ENCODE data around the gene NTN5. TPM values are rescaled to one million over a fixed set of nuclear protein-coding genes. Genes with fewer than 3 reads are reported as not detected.

NTN5 gene
- total and polyA plus RNA-seq, 9 of the 15 experiments (the other 6 are each of a cell fraction or from before 2014, with no cell fraction given) = not detected

DNA sequence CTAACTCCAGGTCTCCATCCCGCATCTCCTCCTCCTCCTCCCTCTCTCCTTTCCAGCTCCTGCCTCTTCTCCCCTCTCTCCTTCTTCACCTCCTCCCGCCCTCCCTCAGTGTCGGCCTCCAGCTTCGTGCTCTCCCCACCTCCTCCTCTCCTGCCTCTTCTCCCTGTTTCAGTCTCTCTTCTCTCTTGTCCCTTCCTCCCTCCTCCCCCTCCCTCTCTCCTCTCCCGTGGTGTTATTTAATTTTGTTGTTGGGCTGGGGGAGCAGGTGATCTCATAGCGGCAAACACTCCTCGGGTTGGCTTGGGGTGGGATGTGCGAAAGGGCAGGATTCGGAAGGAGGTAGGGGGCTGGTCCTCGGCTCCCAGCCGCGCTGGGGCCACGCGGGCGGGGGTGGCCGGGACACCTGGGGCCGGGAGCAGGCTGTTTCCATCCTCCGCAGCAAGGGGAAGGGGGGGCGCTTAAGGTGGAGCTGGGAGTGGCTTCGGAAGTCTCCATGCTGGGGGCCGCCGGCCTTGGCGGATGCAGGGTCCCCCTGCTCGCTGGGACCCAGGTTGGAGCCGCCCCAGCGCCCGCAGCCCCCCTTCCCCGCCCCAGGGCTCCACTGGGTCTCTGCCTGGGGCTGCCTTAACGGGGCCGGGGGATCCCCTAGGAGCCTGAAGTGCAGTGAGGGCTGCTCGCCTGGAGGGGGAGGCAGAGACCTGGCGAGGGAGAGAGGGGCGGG lies 26.7 kb downstream of the NTN5 start, which contains the start of gene CA11 (continued):
- TF ChIP-seq, protein P1, sequence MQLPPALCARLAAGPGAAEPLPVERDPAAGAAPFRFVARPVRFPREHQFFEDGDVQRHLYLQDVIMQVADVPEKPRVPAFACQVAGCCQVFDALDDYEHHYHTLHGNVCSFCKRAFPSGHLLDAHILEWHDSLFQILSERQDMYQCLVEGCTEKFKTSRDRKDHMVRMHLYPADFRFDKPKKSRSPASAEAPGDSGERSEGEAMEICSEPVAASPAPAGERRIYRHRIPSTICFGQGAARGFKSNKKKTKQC (CRISPR knock-in tag; IDR thresholded peaks at IDR 0.05) = no peak
- peak in 1 of 2 experiments; percentile 18; a peak in 2 of 4 replicates for TF ChIP-seq TRIM24 (IDR thresholded peaks at IDR 0.05)
- TF ChIP-seq ZFPM2 (CRISPR knock-in tag; IDR thresholded peaks at IDR 0.05) = no peak
- no peak for TF ChIP-seq ZNF134 (CRISPR knock-in tag; conservative IDR thresholded peaks at IDR 0.05)
- TF ChIP-seq ZNF780A (CRISPR knock-in tag; IDR thresholded peaks at IDR 0.05) = no peak
- TF ChIP-seq BMI1 (IDR thresholded peaks at IDR 0.05; ENCODE audit: low read length) = no peak
- 0 out of 2 replicates have a peak, but pooled peaks have one; percentile 15 for TF ChIP-seq JUND (IDR thresholded peaks at IDR 0.05; ENCODE audit: borderline replicate concordance, low read depth, low read length)
- no peak; the same call in 2 of the 3 replicates for TF ChIP-seq JUND (tag; IDR thresholded peaks at IDR 0.05; ENCODE audit: borderline replicate concordance, low read depth, low read length)
- TF ChIP-seq CCAR2 (IDR thresholded peaks at IDR 0.05; ENCODE audit: low read depth, low read length) = no peak
- TF ChIP-seq HNRNPH1 (optimal IDR thresholded peaks at IDR 0.05; ENCODE audit: low read depth, low read length) = no peak
- TF ChIP-seq RFX1 (IDR thresholded peaks at IDR 0.05) = no peak
- no peak for TF ChIP-seq E2F3 (CRISPR knock-in tag; IDR thresholded peaks at IDR 0.05)
- TF ChIP-seq HOXB6 (CRISPR knock-in tag; IDR thresholded peaks at IDR 0.05; ENCODE audit: borderline replicate concordance) = no peak
- TF ChIP-seq ELF4 (CRISPR knock-in tag; IDR thresholded peaks at IDR 0.05) = no peak
- no peak for TF ChIP-seq ZNF324 (CRISPR knock-in tag; IDR thresholded peaks at IDR 0.05)
- TF ChIP-seq, protein P2, sequence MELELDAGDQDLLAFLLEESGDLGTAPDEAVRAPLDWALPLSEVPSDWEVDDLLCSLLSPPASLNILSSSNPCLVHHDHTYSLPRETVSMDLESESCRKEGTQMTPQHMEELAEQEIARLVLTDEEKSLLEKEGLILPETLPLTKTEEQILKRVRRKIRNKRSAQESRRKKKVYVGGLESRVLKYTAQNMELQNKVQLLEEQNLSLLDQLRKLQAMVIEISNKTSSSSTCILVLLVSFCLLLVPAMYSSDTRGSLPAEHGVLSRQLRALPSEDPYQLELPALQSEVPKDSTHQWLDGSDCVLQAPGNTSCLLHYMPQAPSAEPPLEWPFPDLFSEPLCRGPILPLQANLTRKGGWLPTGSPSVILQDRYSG (tag; conservative IDR thresholded peaks at IDR 0.05; ENCODE audit: low read depth) = no peak
- TF ChIP-seq KLF1 (tag; IDR thresholded peaks at IDR 0.05) = no peak
- TF ChIP-seq MECOM (CRISPR knock-in tag; IDR thresholded peaks at IDR 0.05) = no peak
- no peak for TF ChIP-seq NFYB (IDR thresholded peaks at IDR 0.05; ENCODE audit: extremely low read depth, insufficient read length)
- TF ChIP-seq E2F5 (CRISPR knock-in tag; IDR thresholded peaks at IDR 0.05) = no peak
- TF ChIP-seq NR2F6 (CRISPR knock-in tag; IDR thresholded peaks at IDR 0.05) = no peak
- no peak; the same call in 1 of the 2 replicates for TF ChIP-seq MBD2 (IDR thresholded peaks at IDR 0.05; ENCODE audit: borderline replicate concordance, low read depth)
- no peak for TF ChIP-seq ZFP30 (CRISPR knock-in tag; IDR thresholded peaks at IDR 0.05; ENCODE audit: borderline replicate concordance)
- no peak for TF ChIP-seq NFIX (CRISPR knock-in tag; IDR thresholded peaks at IDR 0.05; ENCODE audit: low read depth)
- no peak for TF ChIP-seq ZNF57 (CRISPR knock-in tag; IDR thresholded peaks at IDR 0.05)
- no peak for TF ChIP-seq ERF (CRISPR knock-in tag; IDR thresholded peaks at IDR 0.05)
- TF ChIP-seq, protein P3, sequence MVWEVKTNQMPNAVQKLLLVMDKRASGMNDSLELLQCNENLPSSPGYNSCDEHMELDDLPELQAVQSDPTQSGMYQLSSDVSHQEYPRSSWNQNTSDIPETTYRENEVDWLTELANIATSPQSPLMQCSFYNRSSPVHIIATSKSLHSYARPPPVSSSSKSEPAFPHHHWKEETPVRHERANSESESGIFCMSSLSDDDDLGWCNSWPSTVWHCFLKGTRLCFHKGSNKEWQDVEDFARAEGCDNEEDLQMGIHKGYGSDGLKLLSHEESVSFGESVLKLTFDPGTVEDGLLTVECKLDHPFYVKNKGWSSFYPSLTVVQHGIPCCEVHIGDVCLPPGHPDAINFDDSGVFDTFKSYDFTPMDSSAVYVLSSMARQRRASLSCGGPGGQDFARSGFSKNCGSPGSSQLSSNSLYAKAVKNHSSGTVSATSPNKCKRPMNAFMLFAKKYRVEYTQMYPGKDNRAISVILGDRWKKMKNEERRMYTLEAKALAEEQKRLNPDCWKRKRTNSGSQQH (CRISPR knock-in tag; IDR thresholded peaks at IDR 0.05) = peak; percentile 85; the same call in 1 of the 2 replicates
- no peak for TF ChIP-seq ZNF212 (CRISPR knock-in tag; IDR thresholded peaks at IDR 0.05)
- TF ChIP-seq FOXK1 (CRISPR knock-in tag; IDR thresholded peaks at IDR 0.05; ENCODE audit: borderline replicate concordance) = no peak
